HG03108 (cell line): Measurements from ENCODE around the gene STEAP4.
"Not testable (repeated sequence)": the region's sequence is repeated elsewhere in the genome, so short reads cannot be mapped to it uniquely, and the experiment has no call there.

Experiments
- ATAC-seq: cut with Tn5 transposase; IDR thresholded peaks from one replicate; pipeline ENCODE4 v1.9.1; 2021; ENCODE audit warnings: moderate library complexity; ENCODE audit not compliant: unreplicated experiment

Gene STEAP4

DNA sequence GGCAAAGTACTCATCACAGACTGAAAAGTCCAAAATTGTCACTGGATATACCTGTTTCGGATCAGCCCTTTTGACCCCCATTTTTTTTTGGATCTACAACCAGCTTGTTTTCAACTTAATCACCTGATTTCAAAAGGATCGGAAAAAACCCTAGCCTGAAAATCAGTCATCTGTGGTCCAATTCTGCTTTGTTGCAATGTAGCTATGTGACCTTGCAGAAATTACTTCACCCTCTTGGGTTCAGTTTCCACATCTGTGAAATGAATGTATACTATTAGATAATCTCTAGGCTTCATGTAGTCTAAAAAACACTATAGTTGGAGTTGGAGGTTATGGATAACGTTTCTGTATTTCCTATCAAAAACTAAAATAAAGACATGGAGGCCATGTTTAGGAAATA lies 37.1 kb downstream of the STEAP4 start:
- ATAC-seq: no peak

DNA sequence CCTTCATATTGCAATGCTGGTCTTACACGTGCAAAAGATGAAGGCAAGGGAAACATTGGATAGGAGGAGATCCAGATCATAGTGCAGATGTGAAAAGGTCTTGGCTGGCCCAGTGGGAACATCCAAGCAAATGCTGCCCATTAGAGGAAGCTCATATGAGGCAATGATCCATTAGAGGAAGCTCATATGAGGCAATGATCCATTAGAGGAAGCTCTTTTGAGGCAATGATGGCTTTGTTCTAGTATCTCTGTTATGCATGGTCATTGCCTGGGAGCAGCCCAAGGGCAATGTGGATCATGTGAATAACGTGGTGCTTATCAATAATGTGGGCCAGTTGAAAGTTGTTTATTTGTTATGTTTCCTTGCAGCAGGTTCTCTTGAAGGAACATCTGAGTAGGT lies 37.8 kb downstream of the STEAP4 start:
- ATAC-seq: no peak

DNA sequence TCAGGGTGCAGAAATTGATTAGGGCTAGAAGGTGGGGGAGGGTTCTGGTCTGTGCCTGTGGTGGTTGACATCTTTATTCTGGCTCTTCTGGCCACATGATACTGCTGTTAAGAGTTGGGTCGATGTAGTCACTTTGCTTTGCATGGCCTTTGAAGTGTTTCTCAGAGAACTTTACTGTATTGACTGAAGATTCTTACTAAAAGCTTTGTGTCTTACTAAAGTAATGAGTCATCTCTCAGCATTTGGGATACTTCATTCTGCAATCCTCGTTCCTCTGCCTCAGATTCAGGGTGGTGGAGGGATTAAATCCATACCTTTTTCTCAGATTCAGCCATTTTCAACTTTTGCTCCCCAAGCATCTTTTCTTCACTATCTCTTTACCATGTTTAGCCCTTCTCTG lies 38.6 kb downstream of the STEAP4 start:
- no peak for ATAC-seq

DNA sequence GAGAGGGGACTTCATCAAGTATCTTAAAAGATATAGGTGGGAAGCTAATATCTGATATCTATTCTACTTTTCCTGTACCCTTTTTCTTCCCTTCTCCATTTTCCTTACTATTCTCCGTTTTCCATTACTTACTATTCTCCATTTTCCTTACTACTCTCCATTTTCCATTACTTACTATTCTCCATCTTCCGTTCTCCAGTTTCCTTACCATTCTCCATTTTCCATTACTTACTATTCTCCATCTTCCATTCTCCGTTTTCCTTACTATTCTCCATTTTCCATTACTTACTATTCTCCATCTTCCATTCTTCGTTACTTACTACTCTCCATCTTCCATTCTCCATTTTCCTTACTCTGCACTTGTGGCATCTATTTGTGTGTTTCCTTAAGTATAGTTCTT lies 39.3 kb downstream of the STEAP4 start:
- no peak for ATAC-seq

DNA sequence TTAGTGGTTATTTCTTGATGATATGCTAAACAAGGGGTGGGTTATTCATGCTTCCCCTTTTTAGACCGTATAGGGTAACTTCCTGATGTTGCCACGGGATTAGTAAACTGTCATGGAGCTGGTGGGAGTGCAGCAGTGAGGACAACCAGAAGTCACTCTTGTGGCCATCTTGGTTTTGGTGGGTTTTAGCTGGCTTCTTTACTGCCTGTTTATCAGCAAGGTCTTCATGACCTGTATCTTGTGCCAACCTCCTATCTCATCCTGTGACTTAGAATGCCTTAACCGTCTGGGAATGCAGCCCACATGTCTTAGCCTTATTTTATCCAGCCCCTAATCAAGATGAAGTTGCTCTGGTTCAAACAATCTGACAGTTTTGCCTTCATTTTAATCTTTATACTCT lies 41.7 kb downstream of the STEAP4 start:
- ATAC-seq: not testable (repeated sequence)

DNA sequence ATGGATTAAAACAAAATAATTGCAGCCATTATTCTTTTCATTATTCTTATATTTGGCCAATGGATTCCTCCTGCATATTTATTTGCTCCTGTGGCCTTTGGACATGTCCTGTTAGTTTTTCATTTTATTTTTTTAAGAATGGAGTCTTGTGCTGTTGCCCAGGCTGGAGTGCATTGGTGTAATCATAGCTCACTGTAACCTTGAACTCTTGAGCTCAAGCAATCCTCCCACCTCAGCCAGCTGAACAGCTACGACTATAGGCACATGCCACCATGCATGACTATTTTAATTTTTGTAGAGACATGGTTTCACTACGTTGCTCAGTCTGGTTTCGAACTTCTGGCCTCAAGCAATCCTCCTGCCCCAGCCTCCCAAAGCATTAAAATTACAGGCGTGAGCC lies 44.1 kb downstream of the STEAP4 start:
- no peak for ATAC-seq

DNA sequence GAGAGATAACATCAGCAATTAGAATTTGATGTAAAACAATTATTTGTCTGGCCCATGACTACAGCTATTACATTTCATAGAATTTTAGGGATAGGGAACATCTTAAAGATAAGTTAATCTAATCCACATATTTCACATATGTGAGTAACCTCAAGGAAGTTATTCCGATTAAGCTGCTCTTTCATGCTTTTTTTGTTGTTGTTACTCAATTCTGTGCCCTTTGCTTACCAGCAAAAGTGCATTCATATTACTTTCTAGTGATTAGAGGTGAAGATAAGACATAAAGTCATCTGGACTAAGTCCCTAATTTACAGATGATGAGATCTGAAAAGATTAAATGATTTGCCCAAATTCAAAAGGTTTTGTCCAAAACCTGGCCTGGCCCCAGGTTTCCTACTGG lies 46.0 kb downstream of the STEAP4 start:
- ATAC-seq: no peak

DNA sequence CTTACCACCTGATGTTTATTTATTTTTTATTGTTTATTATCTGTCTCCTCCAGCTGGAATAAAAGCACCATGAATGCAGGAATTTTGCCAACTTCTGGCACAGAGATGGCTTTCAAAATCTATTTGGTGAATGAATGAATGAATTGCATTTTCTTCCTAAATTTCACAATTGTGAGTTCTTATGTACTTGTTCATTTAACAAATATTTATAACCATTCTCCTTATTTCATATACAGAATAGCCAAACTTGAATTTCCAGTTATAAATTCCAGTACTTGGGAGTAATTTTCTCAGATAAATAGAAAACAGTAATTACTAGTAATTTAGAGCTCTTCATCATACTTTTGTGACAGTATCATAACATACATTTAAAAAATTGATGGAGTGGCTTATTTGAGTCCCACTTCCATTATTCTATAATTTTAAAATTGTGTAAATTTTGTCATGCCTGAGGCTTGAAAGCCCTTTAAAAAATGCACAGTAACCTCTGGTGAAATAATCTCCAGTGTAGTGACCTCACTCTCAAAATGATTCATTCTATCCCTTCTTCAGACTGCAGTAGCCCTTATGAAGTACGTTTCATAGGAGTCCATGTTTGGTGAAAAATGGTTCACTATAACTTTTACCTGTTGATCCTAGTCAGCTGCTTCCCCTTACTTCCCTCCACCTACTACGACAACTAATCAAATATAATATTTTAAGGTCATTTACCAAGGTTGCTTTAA lies 46.9 kb downstream of the STEAP4 start:
- ATAC-seq: no peak

DNA sequence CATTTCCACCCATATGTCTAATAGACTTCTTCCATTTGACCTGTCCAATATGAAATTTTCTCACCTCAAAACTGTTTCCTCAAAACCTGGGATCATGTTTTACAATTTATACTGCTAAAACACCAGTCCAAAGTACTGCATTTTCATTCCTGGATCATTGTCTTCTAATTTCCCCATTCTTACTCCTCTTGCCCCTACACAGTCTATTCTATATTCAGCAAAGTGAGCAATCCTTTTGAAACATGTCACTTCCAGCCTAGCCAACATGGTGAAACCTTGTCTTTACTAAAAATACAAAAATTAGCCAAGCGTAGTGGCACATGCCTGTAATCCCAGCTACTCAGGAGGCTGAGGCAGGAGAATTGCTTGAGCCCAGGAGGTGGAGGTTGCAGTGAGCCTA lies 48.4 kb downstream of the STEAP4 start:
- not testable (repeated sequence) for ATAC-seq

DNA sequence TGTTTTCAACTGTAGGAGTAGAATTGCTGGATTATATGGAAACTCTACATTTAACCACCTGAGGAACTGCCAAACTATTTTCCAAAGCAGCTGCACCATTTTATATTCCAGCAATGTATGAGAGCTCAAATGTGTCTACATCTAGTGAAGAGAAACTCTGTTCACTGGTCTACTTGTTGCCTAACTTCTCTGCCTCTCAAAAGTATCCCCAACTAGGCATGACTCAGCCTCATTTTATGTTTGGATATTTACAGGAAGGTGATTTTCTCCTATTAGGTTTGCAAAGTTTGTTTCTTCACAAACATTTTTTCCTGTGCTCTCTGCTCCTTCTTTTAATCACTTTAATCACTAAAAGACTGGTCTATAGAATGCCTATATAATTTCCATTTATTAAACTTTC lies 49.8 kb downstream of the STEAP4 start:
- no peak for ATAC-seq

DNA sequence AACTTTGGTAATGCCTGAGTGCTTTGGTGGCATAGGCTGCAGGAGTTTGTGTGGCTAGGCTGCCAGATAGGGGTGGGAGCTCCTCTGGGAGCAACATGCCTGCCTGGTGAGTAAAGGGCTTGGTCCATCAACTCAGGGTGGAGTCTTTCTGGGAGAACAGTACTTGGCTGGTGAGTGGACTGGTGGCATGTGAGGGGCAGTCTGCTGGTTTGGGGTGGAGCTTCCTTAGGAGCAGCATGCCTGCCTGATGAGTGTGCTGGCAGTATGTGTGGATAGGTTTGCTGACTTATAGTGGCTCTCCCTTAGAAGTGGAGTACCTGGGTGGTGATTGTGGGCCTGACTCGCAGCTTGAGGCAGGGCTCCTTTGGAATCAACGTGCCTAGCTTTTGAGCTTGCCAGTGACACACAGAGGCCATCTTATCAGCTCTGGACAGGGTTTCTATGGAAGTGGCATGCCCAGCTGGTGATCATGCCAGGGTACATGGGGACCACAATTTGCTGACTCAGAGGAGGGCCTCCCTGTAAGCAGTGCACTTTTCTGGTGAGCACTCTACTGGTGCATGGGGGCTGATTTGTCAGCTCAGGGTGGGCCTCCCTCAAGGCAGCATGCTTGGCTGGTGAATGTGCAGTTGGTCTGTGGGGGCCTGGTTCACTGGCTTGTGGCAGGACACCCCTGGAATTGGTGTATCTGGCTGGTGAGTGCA lies 51.8 kb downstream of the STEAP4 start:
- ATAC-seq: no peak

DNA sequence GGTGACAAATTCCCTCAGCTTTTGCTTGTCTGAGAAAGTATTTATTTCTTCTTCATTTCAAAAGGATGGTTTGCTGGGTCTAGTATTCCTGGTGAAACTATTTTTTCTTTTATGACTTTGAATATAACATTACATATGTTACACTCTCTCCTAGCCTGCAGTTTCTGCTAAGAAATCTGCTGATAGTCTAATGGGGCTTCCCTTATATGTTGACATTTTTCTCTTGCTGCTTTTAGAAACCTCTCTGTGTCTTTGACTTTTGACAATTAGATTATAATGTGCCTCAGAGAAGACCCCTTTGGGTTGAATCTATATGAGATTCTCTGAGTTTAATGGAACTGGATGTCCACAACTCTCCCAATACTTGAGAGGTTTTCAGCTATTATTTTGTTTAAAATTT lies 53.1 kb downstream of the STEAP4 start:
- no peak for ATAC-seq

DNA sequence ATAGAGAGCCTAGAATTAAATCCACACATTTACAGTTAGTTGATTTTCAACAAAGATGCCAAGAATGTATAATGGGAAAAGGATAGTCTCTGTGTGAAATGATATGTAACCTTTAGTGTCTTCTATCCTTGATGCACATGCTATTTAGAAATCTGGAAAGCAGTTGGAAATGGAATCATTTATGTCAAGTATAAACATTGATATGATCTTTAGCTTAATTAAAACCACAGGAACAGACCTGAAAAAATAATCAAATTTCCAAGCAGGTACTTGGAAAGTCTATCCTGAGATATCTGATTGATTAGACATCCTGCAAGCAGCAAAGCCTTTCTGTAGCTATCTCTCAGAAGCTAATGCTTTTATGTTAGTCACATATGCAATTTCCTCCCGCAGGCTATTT lies 62.4 kb downstream of the STEAP4 start:
- ATAC-seq: no peak

DNA sequence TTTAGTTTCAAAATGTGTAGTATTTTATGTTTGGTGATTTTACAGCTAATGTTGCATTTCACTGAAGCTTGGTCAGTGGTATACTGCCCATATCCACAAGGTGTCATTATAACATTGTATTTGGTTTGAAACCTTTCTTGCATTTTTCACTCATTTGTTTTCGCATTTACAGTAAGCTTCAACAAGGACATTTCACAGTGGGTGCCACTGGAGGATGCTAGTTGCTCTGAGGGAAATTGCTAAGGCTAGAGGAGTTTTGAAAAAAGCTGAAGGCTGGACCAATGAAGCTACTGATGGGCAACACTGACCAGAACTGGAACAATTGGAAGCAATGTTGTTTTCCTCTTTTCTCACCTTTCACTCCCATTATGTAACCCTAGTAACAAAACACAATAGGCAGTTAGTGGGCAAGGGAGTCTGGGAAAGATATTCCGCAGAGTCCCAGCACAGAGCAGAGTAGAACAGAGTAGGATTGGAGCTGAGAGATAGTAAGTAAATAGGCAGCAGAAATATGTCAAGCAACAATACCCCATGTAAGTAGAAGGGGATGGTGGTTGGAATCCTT lies 63.3 kb downstream of the STEAP4 start:
- peak; percentile 56 for ATAC-seq

DNA sequence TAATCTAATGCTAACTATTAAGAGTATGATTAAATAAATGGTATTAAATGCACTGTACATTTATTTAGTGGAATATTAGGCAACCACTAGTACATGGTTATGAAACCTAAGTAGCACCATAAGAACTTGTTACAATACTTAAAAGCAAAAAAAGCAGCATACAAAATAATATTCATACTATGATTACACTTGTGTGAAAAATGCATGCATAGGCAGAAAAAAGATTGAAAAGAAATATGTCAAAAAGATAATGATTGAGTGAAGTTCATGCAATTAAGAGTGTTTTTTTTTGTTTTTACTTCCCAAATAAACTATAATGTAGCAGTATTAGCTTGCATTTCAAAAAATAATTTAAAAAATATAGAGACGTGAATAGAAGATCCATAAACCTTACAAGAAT lies 66.8 kb downstream of the STEAP4 start:
- ATAC-seq: no peak

DNA sequence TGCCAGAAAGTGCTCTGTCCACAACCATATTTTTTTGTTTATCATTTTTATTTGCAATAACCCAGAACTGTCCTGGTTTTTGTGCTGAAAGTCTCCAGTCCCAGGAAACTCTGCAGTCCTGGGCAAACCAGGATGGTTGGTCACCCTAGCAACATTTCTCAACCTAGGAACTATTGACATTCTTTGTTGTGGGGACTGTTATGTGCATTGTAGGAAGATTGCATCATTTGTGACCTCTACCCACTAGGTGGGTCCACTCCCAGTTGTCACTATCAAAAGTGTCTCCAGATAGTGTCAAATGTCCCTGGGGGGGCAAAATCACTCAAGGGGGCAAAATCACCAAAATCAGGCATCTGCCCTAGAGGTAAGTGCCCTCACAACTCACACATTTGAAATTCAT lies 72.9 kb downstream of the STEAP4 start:
- no peak for ATAC-seq

DNA sequence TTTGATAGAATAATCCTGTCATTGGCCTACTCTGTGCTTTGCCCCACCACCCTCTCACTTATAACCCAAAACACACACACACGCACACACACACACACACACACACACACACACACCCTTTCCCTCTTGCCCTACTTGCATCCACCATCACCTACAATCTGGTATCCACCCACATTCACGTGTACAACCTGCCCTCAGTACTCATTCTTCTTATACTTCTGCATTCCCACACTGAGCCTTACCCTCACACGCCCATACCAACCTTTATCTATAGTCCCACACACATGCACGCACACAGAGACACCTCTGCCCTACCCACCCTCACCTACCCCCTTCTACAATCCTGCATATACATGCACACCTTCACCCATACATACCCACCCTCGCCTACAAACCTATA lies 76.0 kb downstream of the STEAP4 start:
- no peak for ATAC-seq

DNA sequence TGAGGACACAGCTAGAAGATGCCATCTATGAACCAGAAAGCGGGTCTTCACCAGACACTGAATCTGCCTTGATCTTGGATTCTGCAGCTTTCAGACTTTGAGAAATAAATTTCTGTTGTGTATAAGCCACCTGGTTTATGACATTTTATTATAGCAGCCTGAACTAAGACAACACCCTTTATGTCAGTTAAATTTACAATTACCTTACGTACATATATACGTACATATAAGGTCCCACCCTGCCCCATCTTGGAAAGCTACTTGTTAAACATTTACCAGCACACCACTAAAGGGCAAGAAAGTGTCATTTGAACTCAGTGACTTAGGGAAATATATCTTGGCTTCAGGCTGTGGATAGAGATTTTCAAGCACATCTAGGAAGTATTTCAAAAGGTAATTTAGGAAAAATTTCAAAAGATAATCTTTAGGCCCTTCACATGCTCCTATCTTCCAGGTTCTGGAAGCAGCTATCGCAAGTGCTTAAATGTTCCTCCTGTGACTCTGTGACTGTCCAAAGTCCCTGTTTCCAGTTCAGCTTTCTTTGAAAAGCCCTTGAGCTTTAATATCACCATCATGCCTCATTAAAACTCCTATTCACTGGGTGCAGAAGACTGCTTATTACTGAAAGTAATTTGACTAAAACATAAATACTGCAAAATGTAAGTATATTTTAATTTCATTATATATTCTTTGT lies 77.2 kb downstream of the STEAP4 start:
- ATAC-seq: no peak

DNA sequence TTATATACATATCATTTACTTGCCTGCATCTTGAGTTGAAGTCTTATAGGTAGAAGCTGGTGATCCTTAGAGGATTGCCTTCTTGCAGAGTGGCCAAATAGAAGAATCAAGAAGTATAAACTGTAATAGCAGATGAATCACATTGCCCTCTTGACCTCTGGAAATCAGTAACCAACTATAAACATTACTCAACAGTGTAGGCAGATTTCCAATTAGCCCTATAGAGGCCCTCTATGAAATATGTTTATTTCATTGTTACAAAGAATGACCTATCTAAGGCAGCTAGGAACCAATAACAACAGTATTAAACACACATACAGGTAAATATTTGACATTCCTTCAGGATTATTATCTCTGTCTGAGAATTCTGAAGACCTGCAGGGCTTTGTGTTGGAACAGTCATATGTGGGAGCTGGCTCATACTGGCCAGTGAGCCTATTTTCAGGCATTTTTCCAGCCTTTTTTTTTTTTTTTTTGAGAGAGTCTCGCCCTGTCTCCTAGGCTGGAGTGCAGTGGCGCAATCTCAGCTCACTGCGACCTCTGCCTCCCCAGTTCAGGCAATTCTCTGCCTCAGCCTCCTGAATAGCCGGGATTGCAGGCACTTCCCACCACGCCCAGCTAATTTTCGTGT lies 79.7 kb downstream of the STEAP4 start:
- no peak for ATAC-seq

DNA sequence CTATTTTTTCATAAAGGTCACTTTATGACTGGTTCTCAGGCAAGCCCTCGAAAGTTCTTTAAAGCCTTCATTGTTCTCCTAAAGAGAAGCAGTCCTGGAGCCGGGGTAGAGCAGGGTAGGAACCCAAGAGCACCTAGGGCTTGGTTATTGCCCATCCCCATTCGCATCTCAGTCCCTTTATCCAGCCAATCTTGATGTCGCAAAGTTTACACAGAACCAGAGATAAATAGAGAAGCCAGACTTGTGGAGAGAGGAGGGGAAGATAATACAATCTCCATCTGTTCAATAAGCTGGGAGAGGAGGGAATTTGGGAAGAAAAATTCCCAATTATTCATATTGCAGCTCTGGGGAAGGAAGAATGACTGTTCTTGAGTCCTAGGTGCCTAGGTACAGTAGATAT lies 80.5 kb downstream of the STEAP4 start:
- ATAC-seq: no peak

DNA sequence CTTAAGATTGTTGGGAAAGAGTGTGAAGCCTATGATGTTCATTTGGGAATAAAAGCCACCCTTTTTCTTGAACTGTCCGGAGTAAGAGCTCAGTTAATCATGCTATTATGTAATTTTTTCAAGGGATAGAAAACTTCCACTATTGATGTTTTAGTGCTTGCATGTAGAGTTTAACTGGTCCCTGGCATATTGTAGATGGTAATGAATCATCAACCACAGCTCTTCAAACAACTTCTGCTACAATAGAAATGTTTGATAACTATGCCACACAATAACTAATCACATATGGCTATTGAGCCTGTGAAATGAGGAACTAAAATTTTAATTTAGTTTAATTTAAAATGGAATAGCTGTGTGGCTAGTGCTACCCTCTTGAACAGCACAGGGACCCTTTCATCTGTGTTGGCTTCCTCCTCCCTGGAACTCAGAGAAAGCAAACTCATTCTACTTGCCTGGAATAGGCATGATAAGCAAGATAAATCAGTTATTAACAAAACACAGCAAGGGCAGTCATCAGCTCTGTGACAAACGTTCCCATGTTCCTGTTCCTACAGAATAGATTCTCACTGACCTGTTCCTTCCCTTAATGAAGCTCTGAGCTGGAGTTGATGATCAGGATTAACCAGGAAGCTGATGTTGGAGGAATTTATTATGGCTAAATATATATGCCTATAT lies 82.0 kb downstream of the STEAP4 start:
- no peak for ATAC-seq
